K562 treated with DMSO at 1 percent for 4 hours (cell line): ENCODE data around the gene SPANXN1. TPM values are rescaled to one million over a fixed set of nuclear protein-coding genes. Genes with fewer than 3 reads are reported as not detected.

Experiments used
- total RNA-seq: library from RNA; unstranded; fragments of 300-600 nt; gene quantifications from 2 replicates; pipeline ENCODE4 v1.2.3, GENCODE V29; 2022; ENCODE audit not compliant: insufficient read depth

Gene SPANXN1, protein sequence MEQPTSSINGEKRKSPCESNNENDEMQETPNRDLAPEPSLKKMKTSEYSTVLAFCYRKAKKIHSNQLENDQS
- total RNA-seq = not detected in 2 replicates

GRCh38 chrX:145247203-145247602, at the start of gene SPANXN1:
Gene SPANXN1, plus strand, starts transcription at chrX:145247503. Its CDS starts 84 bp downstream, at chrX:145247587.

